Measurements from ENCODE around the gene ITSN2. TPM values are rescaled to one million over a fixed set of nuclear protein-coding genes. Genes with fewer than 3 reads are reported as not detected.

Gene ITSN2
- total and polyA plus RNA-seq, 7 donors = 12.2 to 71.7 (median 33.5) TPM

DNA sequence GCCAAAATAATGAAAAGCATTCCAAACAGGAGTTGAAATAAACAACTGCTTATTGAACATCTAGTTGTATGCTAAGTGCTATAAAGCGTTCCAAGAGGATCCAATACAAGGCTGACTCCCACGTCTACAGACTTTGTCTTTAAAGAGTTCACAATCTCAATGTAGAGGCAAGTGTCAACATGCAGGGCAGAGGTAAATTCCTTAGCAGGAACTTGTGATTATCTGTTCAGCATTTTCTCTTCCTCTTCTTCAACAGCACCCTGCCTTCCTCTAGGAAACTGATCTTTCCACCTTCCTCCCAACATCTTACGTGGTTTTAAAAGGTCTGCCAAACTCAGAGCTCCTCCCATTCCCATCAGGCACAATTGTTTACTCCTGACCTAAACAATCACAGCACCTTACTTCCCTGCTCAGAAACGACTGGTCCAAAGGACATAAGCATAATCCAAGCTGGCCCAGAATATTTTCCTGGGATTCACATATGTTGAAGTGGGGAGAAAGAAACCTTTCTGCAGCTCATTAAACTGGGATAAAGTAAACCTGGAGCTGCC is 83.9 kb downstream of the ITSN2 start:
- H3K9me3 ChIP-seq = no peaks in the 10 kb centered on the region
- H3K4me1 ChIP-seq = no peaks in the 10 kb centered on the region
- ATAC-seq (no peak), DNase-seq (no peak)
- H3K27me3 ChIP-seq (ENCODE audit: insufficient read depth in 3 of 3, low read length in 2 of 3) = no peaks in the 10 kb centered on the region
- peaks cover 3 to 60% of the 10 kb centered on the region in 2 donors for H3K36me3 ChIP-seq (ENCODE audit: insufficient read depth in 1 of 2, low read depth in 1 of 2)
- H3K27ac ChIP-seq = no peak overlapping the region
- no peak for TF ChIP-seq CTCF (IDR thresholded peaks at IDR 0.05)
- no peak overlapping the region for H3K4me3 ChIP-seq
- WGBS, 3 donors = 61 to 72% (median 66%) methylated on average over 4 of the region's 4 CpGs
- intact Hi-C loops (cut with DNase I) = no loop called here

- Histone ChIP-seq H3K27me3 (ENCODE audit: insufficient read depth in 3 of 3, low read length in 2 of 3) (no peaks in the 10 kb centered on the region), H3K4me1 (no peaks in the 10 kb centered on the region), H3K27ac (no peak overlapping the region), H3K4me3 (no peak overlapping the region), H3K9me3 (no peaks in the 10 kb centered on the region), H3K36me3 (ENCODE audit: insufficient read depth in 1 of 2, low read depth in 1 of 2) (peaks cover 3 to 60% of the 10 kb centered on the region in 2 donors)
- no peak for ATAC-seq
- TF ChIP-seq CTCF (IDR thresholded peaks at IDR 0.05) = no peak
- intact Hi-C loops (cut with DNase I) = no loop called here
- DNase-seq = no peak
These were observed 85.5 kb downstream of the ITSN2 start for GRCh38 chr2:24274809-24275208.

GRCh38 chr2:24273598-24273997 is 86.7 kb downstream of the ITSN2 start:
- H3K4me3 ChIP-seq = no peak overlapping the region
- H3K9me3 ChIP-seq = no peaks in the 10 kb centered on the region
- H3K4me1 ChIP-seq = no peaks in the 10 kb centered on the region
- H3K27me3 ChIP-seq (ENCODE audit: insufficient read depth in 3 of 3, low read length in 2 of 3) = no peaks in the 10 kb centered on the region
- no peak for DNase-seq
- no peak for ATAC-seq
- H3K27ac ChIP-seq = no peak overlapping the region
- intact Hi-C loops (cut with DNase I) = no loop called here
- TF ChIP-seq CTCF (IDR thresholded peaks at IDR 0.05) = no peak
- 93 to 96% (median 96%) methylated on average over 2 of the region's 2 CpGs for WGBS, 3 donors
- H3K36me3 ChIP-seq (ENCODE audit: insufficient read depth in 1 of 2, low read depth in 1 of 2) = peaks cover 3 to 65% of the 10 kb centered on the region in 2 donors

DNA sequence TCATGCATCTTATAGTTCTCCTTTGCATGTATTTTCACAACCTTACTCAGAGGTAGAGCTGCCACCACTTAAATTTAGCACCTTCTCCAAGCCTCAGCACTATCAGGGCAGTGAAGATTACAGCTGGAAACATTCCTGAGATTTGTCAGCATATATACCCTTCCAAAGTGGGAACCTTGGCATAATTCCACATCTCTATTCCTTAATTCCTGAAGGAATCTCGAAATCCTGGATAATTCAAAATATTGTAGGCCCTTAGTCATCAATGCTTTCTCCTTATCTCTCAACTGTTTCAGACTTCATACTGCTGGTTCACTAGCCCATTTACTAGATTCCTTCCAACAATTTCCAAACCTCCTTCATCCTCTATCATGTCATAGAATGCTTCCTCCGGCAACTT is 87.4 kb downstream of the ITSN2 start:
- Histone ChIP-seq H3K4me1 (no peaks in the 10 kb centered on the region), H3K36me3 (ENCODE audit: insufficient read depth in 1 of 2, low read depth in 1 of 2) (peaks cover 3 to 72% of the 10 kb centered on the region in 2 donors), H3K9me3 (no peaks in the 10 kb centered on the region), H3K27ac (no peak overlapping the region), H3K27me3 (ENCODE audit: insufficient read depth in 3 of 3, low read length in 2 of 3) (no peaks in the 10 kb centered on the region), H3K4me3 (no peak overlapping the region)
- intact Hi-C loops (cut with DNase I) = no loop called here
- ATAC-seq (no peak), DNase-seq (no peak)
- no peak for TF ChIP-seq CTCF (IDR thresholded peaks at IDR 0.05)
- WGBS, 3 donors = 90 to 94% (median 93%) methylated on average over 2 of the region's 2 CpGs

GRCh38 chr2:24272161-24272802 is 88.1 kb downstream of the ITSN2 start:
- Histone ChIP-seq H3K36me3 (ENCODE audit: insufficient read depth in 1 of 2, low read depth in 1 of 2) (peaks cover 3 to 78% of the 10 kb centered on the region in 2 donors), H3K4me3 (no peak overlapping the region), H3K9me3 (no peaks in the 10 kb centered on the region), H3K4me1 (no peaks in the 10 kb centered on the region), H3K27me3 (ENCODE audit: insufficient read depth in 3 of 3, low read length in 2 of 3) (no peaks in the 10 kb centered on the region), H3K27ac (no peak overlapping the region)
- DNase-seq (no peak), ATAC-seq (no peak)
- TF ChIP-seq CTCF (IDR thresholded peaks at IDR 0.05) = no peak
- intact Hi-C loops (cut with DNase I) = no loop called here
- 96 to 100% (median 98%) methylated on average over 2 of the region's 2 CpGs for WGBS, 3 donors
